ENCODE data around the gene IL17B.

The IL17B gene

DNA sequence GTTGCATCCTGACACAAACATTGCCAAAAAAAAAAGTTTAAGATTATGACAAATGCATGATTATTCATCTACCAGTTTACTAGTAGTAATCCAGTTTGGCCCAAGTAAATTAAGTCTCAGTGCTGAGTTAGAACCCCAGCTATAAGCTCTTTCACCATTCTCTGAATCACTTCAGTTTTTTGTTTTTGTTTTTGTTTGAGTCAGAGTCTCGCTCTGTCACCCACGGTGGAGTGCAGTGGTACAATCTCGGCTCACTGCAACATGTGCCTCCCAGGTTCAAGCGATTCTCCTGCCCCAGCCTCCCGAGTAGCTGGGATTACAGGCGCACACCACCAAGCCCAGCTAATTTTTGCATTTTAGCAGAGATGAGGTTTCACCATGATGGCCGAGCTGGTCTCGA, 22.7 kb downstream of the IL17B start:
- no peak for TF ChIP-seq TAF1 (IDR thresholded peaks at IDR 0.05; ENCODE audit: low read depth)
- TF ChIP-seq CREB1 (IDR thresholded peaks at IDR 0.05; ENCODE audit: low read depth): no peak
- no peak for TF ChIP-seq ZBTB7A (IDR thresholded peaks at IDR 0.05; ENCODE audit: low read depth)
- TF ChIP-seq YY1 (IDR thresholded peaks at IDR 0.05; ENCODE audit: low read depth): no peak
- TF ChIP-seq CEBPB (IDR thresholded peaks at IDR 0.05): no peak
- TF ChIP-seq FOXM1 (IDR thresholded peaks at IDR 0.05; ENCODE audit: borderline replicate concordance, low read depth): no peak

DNA sequence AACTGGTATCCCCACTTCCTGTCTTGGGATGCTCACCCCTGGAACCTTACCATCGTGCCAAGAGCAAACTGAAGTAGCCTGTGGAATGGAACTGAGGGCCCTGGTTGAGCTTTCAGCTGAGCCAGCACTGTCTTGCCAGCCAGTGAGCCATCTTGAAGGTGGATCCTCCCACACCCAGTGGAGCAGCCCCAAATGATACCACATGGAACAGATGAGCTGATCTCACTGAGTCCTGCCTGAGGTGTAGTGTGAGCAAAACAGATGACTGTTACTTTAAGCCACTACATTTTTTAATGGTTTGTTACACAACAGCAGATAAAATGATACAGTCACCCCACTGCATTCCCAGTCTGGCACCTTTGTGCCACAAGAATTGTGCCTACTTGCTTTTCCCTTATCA, 23.4 kb downstream of the IL17B start:
- TF ChIP-seq YY1 (IDR thresholded peaks at IDR 0.05; ENCODE audit: low read depth) (no peak), NFIC (IDR thresholded peaks at IDR 0.05) (no peak), RAD21 (IDR thresholded peaks at IDR 0.05; ENCODE audit: low read depth) (no peak), TAF1 (IDR thresholded peaks at IDR 0.05; ENCODE audit: low read depth) (no peak), TCF12 (IDR thresholded peaks at IDR 0.05; ENCODE audit: low read depth) (no peak), CREB1 (IDR thresholded peaks at IDR 0.05; ENCODE audit: low read depth) (no peak), ZBTB7A (IDR thresholded peaks at IDR 0.05; ENCODE audit: low read depth) (no peak), TEAD4 (IDR thresholded peaks at IDR 0.05) (no peak), CEBPB (IDR thresholded peaks at IDR 0.05) (no peak), EGR1 (IDR thresholded peaks at IDR 0.05) (no peak), EP300 (IDR thresholded peaks at IDR 0.05; ENCODE audit: borderline replicate concordance) (no peak), FOXM1 (IDR thresholded peaks at IDR 0.05; ENCODE audit: borderline replicate concordance, low read depth) (no peak)
- TF ChIP-seq, protein P1, sequence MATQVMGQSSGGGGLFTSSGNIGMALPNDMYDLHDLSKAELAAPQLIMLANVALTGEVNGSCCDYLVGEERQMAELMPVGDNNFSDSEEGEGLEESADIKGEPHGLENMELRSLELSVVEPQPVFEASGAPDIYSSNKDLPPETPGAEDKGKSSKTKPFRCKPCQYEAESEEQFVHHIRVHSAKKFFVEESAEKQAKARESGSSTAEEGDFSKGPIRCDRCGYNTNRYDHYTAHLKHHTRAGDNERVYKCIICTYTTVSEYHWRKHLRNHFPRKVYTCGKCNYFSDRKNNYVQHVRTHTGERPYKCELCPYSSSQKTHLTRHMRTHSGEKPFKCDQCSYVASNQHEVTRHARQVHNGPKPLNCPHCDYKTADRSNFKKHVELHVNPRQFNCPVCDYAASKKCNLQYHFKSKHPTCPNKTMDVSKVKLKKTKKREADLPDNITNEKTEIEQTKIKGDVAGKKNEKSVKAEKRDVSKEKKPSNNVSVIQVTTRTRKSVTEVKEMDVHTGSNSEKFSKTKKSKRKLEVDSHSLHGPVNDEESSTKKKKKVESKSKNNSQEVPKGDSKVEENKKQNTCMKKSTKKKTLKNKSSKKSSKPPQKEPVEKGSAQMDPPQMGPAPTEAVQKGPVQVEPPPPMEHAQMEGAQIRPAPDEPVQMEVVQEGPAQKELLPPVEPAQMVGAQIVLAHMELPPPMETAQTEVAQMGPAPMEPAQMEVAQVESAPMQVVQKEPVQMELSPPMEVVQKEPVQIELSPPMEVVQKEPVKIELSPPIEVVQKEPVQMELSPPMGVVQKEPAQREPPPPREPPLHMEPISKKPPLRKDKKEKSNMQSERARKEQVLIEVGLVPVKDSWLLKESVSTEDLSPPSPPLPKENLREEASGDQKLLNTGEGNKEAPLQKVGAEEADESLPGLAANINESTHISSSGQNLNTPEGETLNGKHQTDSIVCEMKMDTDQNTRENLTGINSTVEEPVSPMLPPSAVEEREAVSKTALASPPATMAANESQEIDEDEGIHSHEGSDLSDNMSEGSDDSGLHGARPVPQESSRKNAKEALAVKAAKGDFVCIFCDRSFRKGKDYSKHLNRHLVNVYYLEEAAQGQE (IDR thresholded peaks at IDR 0.05; ENCODE audit: low read depth): no peak
- TF ChIP-seq, protein P2, sequence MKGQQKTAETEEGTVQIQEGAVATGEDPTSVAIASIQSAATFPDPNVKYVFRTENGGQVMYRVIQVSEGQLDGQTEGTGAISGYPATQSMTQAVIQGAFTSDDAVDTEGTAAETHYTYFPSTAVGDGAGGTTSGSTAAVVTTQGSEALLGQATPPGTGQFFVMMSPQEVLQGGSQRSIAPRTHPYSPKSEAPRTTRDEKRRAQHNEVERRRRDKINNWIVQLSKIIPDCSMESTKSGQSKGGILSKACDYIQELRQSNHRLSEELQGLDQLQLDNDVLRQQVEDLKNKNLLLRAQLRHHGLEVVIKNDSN (IDR thresholded peaks at IDR 0.05): no peak
- TF ChIP-seq, protein P3, sequence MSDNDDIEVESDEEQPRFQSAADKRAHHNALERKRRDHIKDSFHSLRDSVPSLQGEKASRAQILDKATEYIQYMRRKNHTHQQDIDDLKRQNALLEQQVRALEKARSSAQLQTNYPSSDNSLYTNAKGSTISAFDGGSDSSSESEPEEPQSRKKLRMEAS (IDR thresholded peaks at IDR 0.05): no peak

DNA sequence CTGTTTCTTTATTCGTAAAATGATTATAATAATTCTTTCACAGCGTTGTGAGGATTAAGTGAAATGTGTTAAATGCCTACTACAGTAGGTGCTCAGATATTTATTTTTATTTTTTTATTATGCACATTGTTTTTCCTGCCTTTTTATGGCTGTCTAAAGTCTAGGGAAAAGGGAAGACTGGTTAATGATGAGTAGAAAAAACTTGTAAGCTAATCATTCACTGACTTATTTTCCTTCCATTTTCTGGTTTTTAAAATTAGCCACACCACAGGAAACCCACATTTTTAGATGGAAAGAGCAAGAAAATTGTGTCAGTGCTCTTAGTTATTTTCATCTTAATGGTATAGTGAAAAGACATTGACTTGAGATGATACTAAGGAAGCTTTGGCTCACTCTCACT, 25.2 kb downstream of the IL17B start:
- TF ChIP-seq, protein P1 (IDR thresholded peaks at IDR 0.05; ENCODE audit: low read depth): no peak
- TF ChIP-seq FOXM1 (IDR thresholded peaks at IDR 0.05; ENCODE audit: borderline replicate concordance, low read depth): no peak
- no peak for TF ChIP-seq NFIC (IDR thresholded peaks at IDR 0.05)
- no peak for TF ChIP-seq TEAD4 (IDR thresholded peaks at IDR 0.05)
- TF ChIP-seq, protein P2 (IDR thresholded peaks at IDR 0.05): no peak
- no peak for TF ChIP-seq TAF1 (IDR thresholded peaks at IDR 0.05; ENCODE audit: low read depth)
- no peak for TF ChIP-seq YY1 (IDR thresholded peaks at IDR 0.05; ENCODE audit: low read depth)
- TF ChIP-seq TCF12 (IDR thresholded peaks at IDR 0.05; ENCODE audit: low read depth): no peak
- TF ChIP-seq ZBTB7A (IDR thresholded peaks at IDR 0.05; ENCODE audit: low read depth): no peak
- no peak for TF ChIP-seq EP300 (IDR thresholded peaks at IDR 0.05; ENCODE audit: borderline replicate concordance)
- TF ChIP-seq EGR1 (IDR thresholded peaks at IDR 0.05): no peak
- TF ChIP-seq RAD21 (IDR thresholded peaks at IDR 0.05; ENCODE audit: low read depth): no peak
- TF ChIP-seq CREB1 (IDR thresholded peaks at IDR 0.05; ENCODE audit: low read depth): no peak
- no peak for TF ChIP-seq CEBPB (IDR thresholded peaks at IDR 0.05)
- TF ChIP-seq, protein P3 (IDR thresholded peaks at IDR 0.05): no peak

DNA sequence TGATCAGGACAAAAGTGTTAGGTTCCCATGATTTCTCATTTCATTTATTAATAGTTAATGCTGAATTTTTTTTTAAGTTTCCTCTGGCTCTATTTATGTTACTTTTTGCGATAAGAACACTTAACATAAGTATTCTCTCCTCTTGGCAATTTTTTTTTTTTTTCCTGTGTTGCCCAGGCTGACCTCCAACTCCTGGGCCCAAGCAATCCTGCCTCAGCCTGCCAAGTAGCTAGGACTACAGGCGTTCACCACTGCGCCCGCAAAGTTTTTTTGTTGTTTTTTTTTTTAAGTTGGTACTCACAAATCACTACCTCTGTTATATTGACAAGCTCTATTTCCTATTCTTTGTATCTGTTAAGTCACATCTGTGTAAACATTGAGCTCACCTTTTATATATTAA, 26.9 kb downstream of the IL17B start:
- TF ChIP-seq, protein P3 (IDR thresholded peaks at IDR 0.05): no peak
- no peak for TF ChIP-seq YY1 (IDR thresholded peaks at IDR 0.05; ENCODE audit: low read depth)
- TF ChIP-seq CEBPB (IDR thresholded peaks at IDR 0.05): no peak
- no peak for TF ChIP-seq TEAD4 (IDR thresholded peaks at IDR 0.05)
- TF ChIP-seq EGR1 (IDR thresholded peaks at IDR 0.05): no peak
- no peak for TF ChIP-seq TCF12 (IDR thresholded peaks at IDR 0.05; ENCODE audit: low read depth)
- TF ChIP-seq ZBTB7A (IDR thresholded peaks at IDR 0.05; ENCODE audit: low read depth): no peak
- no peak for TF ChIP-seq NFIC (IDR thresholded peaks at IDR 0.05)
- TF ChIP-seq, protein P1 (IDR thresholded peaks at IDR 0.05; ENCODE audit: low read depth): no peak
- TF ChIP-seq, protein P2 (IDR thresholded peaks at IDR 0.05): no peak
- no peak for TF ChIP-seq FOXM1 (IDR thresholded peaks at IDR 0.05; ENCODE audit: borderline replicate concordance, low read depth)
- no peak for TF ChIP-seq RAD21 (IDR thresholded peaks at IDR 0.05; ENCODE audit: low read depth)
- TF ChIP-seq EP300 (IDR thresholded peaks at IDR 0.05; ENCODE audit: borderline replicate concordance): no peak
- no peak for TF ChIP-seq CREB1 (IDR thresholded peaks at IDR 0.05; ENCODE audit: low read depth)
- no peak for TF ChIP-seq TAF1 (IDR thresholded peaks at IDR 0.05; ENCODE audit: low read depth)

Measured in Ishikawa (cell line).